SH-SY5Y (cell line): ENCODE data around the gene SERPIND1.

ENCODE experiments used
- GATA2 ChIP-seq: IDR thresholded peaks from 2 replicates; pipeline ENCODE4 v1.6.1; 2011; ENCODE audit warnings: mild to moderate bottlenecking, low read depth, low read length
- GATA3 ChIP-seq: IDR thresholded peaks from 2 replicates; pipeline ENCODE4 v1.6.1; 2011; ENCODE audit warnings: low read depth, mild to moderate bottlenecking, low read length, moderate library complexity

The SERPIND1 gene

GRCh38 chr22:20779014-20779817 is 5.3 kb downstream of the SERPIND1 start:
- TF ChIP-seq GATA2 (no peak), GATA3 (no peak)

- no peak for TF ChIP-seq GATA3
- TF ChIP-seq GATA2: no peak
Observed at GRCh38 chr22:20779818-20780158, 5.9 kb downstream of the SERPIND1 start.

- TF ChIP-seq GATA2 (no peak), GATA3 (no peak)
Observed at GRCh38 chr22:20781272-20781990, 7.5 kb downstream of the SERPIND1 start.

GRCh38 chr22:20782083-20782482 is 8.2 kb downstream of the SERPIND1 start:
- TF ChIP-seq GATA3: no peak
- TF ChIP-seq GATA2: no peak

- no peak for TF ChIP-seq GATA3
- no peak for TF ChIP-seq GATA2
Observed at GRCh38 chr22:20782596-20783299, 8.8 kb downstream of the SERPIND1 start.

GRCh38 chr22:20783300-20783673 is 9.4 kb downstream of the SERPIND1 start:
- TF ChIP-seq GATA3 (no peak), GATA2 (no peak)

- TF ChIP-seq GATA3 (no peak), GATA2 (0 out of 2 replicates have a peak, but pooled peaks have one; percentile 29)
Observed at GRCh38 chr22:20783844-20784723, 10.2 kb downstream of the SERPIND1 start.

GRCh38 chr22:20785415-20785814 is 11.5 kb downstream of the SERPIND1 start:
- no peak for TF ChIP-seq GATA3
- TF ChIP-seq GATA2: no peak

GRCh38 chr22:20786048-20786447 is 12.1 kb downstream of the SERPIND1 start:
- TF ChIP-seq GATA3 (no peak), GATA2 (no peak)

- no peak for TF ChIP-seq GATA3
- TF ChIP-seq GATA2: no peak
Observed at GRCh38 chr22:20786536-20786979, 12.6 kb downstream of the SERPIND1 start.

GRCh38 chr22:20787223-20787622 is 13.3 kb downstream of the SERPIND1 start:
- TF ChIP-seq GATA3: no peak
- no peak for TF ChIP-seq GATA2

- TF ChIP-seq GATA2: no peak
- TF ChIP-seq GATA3: no peak
Observed at GRCh38 chr22:20787746-20788626, 14.1 kb downstream of the SERPIND1 start.

- TF ChIP-seq GATA3: no peak
- TF ChIP-seq GATA2: no peak
Observed at GRCh38 chr22:20788627-20789344, 14.9 kb downstream of the SERPIND1 start.
